Stimulated activated effector memory CD8-positive, alpha-beta T cell treated with anti-CD3 and anti-CD28 coated beads, Interleukin-12 subunit alpha, Interleukin-12 subunit beta, amount 100 ng/mL, for 72 hours (primary cell): ENCODE results near the gene SAMD4B.

Experiments
- ATAC-seq: fragments of 150-1000 bp; cut with Tn5 transposase; 2 replicates; pipeline ENCODE4 v1.10.0; 2021
- DNase-seq, 2 donors: peaks; one replicate each; pipeline ENCODE4 v3.0.0; 2021 to 2022; ENCODE audit warnings: low spot score in 2 of 2
- H3K27ac Mint-ChIP-seq: one replicate; pipeline ENCODE4 v1.8.0; 2022; ENCODE audit warnings: mild to moderate bottlenecking, mixed read lengths
- H3K36me3 Mint-ChIP-seq: one replicate; pipeline ENCODE4 v1.8.0; 2022; ENCODE audit warnings: mild to moderate bottlenecking, mixed read lengths
- H3K4me1 Mint-ChIP-seq: one replicate; pipeline ENCODE4 v1.8.0; 2022; ENCODE audit warnings: mixed read lengths
- H3K4me3 Mint-ChIP-seq: one replicate; pipeline ENCODE4 v1.8.0; 2022; ENCODE audit warnings: mild to moderate bottlenecking, mixed read lengths
- H3K9me3 Mint-ChIP-seq: one replicate; pipeline ENCODE4 v1.8.0; 2022; ENCODE audit warnings: mixed read lengths

The SAMD4B gene, protein sequence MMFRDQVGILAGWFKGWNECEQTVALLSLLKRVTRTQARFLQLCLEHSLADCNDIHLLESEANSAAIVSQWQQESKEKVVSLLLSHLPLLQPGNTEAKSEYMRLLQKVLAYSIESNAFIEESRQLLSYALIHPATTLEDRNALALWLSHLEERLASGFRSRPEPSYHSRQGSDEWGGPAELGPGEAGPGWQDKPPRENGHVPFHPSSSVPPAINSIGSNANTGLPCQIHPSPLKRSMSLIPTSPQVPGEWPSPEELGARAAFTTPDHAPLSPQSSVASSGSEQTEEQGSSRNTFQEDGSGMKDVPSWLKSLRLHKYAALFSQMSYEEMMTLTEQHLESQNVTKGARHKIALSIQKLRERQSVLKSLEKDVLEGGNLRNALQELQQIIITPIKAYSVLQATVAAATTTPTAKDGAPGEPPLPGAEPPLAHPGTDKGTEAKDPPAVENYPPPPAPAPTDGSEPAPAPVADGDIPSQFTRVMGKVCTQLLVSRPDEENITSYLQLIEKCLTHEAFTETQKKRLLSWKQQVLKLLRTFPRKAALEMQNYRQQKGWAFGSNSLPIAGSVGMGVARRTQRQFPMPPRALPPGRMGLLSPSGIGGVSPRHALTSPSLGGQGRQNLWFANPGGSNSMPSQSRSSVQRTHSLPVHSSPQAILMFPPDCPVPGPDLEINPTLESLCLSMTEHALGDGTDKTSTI

DNA sequence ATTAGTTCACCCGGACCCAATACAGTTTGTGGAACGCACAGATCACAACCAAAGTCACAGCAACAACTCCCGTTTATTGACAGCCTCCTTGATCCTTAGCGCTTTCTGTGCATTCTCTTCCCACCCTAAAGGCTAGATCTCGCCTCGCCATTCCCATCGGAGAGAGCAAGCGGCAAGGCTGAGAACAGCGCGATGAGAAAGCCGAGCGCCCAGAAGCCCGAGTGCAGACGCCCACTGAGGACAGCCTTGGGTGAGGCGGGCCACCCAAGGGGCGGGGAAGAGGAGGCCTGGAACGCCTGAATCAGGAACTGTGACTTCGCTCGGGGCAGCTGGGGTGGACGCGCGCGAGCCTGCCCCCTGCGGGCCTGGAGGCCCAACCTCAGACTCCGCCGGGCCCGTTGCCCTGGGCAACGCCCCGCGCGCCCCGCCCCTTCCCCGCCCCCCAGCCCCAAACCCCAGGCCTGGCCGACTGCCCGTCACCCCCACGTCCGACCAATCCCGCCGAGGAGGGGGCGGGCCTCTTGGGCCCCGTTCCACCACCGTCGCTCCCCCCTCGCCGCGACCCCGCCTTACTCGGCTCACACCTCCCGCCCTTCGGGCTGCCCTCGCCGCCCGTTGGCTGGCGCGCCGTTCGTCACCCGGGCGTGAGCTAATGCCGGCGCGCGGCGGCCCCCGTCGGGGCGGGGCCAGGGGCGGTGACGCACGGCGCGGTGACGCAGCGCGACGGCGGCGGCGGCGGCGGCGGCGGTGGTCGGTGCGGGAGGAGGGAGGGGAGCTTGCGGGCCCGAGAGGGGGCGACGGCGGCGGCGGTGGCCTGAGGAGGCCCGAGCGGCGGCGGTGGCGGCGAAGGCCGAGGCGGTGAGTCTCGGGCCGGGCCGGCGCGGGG lies at the start of gene SAMD4B:
TSS of gene SAMD4B (plus strand) at position 703 of the 886 bp plus-strand sequence. CDS start 14,473 bp downstream, outside the sequence.
- Mint-ChIP-seq H3K4me3 (peak within 1 kb of the TSS; percentile 98), H3K9me3 (no peaks in the 10 kb centered on the region), H3K36me3 (peaks cover 18% of the 10 kb centered on the region), H3K4me1 (peaks cover 65% of the 10 kb centered on the region), H3K27ac (peak within 1 kb of the TSS; percentile 96)
- DNase-seq, result peak; percentile 94 to 98
- ATAC-seq, result peak; percentile 92

DNA sequence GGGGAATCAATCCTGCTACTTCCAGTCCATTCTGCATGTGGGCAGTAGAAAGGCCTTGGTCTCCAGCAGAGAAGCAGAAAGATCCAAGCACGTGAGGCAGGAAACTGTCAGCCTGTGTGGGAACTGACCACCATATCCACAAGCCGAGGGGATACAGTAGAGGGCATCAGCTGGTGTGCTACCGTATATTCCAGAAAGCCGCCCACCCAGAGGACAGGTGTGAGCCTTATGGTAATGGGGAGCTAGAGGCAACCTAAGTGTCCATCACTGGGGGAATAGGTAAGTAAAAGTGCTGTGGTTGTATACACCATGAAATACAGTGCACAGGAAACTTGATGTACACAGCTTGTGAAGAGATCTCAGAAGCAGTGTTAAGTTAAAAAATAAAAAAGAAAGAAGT lies 48.8 kb upstream of the SAMD4B start:
- Mint-ChIP-seq H3K4me3 (no peak overlapping the region), H3K4me1 (peaks cover 26% of the 10 kb centered on the region), H3K27ac (no peak overlapping the region), H3K9me3 (no peaks in the 10 kb centered on the region), H3K36me3 (peaks cover 7% of the 10 kb centered on the region)
- ATAC-seq (no peak), DNase-seq (no peak)

DNA sequence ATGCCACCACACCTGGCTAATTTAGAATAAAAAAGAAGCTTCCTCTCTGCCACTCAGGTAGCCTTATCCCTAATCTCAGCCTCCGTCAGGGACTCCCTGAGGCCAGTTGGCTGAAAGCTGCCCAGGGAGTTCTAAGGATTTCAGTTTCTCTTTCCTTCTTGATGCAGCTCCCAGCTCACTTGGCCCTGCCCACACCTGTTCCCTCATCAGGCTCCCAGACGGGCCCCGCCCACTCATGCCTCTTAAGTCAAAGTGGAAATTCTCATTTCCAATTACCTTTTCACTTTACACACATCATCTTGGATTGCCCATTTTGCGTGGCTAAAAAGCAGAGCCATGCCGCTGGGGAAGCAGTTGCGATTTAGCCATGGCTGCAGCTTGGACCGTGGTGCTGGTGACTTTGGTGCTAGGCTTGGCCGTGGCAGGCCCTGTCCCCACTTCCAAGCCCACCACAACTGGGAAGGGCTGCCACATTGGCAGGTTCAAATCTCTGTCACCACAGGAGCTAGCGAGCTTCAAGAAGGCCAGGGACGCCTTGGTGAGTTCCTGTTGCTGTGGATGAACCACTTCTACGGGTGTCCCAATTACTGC lies 46.1 kb upstream of the SAMD4B start, which contains the start of gene IFNL1:
TSS of gene IFNL1 (plus strand) at position 353 of the 591 bp plus-strand sequence. CDS start at position 368, 15 bp downstream.
- H3K4me3 Mint-ChIP-seq, result no peak within 1 kb of the TSS
- peaks cover 41% of the 10 kb centered on the region for H3K4me1 Mint-ChIP-seq
- DNase-seq (no peak), ATAC-seq (no peak)
- H3K36me3 Mint-ChIP-seq, result peaks cover 19% of the 10 kb centered on the region
- H3K27ac Mint-ChIP-seq, result peak within 1 kb of the TSS; percentile 82
- no peaks in the 10 kb centered on the region for H3K9me3 Mint-ChIP-seq

DNA sequence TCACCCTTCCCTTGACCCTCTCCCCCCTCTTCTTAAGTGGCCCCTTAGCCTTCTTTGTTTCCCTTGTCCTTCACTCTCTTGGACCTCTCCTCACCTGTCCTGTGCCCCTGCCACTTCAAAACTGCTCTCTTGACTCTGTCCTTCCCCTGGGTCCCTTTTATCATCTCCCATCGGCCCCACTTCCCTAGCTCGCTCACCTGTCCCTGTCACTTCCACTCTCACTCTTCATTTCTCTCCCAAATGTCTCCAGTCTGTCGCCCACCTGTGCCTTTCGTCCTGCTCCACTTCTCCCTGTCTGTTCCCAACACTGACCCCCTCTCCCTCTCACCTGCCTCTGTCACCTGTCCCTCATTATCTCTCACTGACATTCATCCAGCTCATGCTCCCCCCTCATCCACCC lies 45.3 kb upstream of the SAMD4B start:
- DNase-seq, result no peak
- Mint-ChIP-seq H3K4me3 (no peak overlapping the region), H3K27ac (peak overlapping the region; percentile 82), H3K4me1 (peaks cover 41% of the 10 kb centered on the region), H3K9me3 (no peaks in the 10 kb centered on the region), H3K36me3 (peaks cover 19% of the 10 kb centered on the region)
- ATAC-seq, result no peak

DNA sequence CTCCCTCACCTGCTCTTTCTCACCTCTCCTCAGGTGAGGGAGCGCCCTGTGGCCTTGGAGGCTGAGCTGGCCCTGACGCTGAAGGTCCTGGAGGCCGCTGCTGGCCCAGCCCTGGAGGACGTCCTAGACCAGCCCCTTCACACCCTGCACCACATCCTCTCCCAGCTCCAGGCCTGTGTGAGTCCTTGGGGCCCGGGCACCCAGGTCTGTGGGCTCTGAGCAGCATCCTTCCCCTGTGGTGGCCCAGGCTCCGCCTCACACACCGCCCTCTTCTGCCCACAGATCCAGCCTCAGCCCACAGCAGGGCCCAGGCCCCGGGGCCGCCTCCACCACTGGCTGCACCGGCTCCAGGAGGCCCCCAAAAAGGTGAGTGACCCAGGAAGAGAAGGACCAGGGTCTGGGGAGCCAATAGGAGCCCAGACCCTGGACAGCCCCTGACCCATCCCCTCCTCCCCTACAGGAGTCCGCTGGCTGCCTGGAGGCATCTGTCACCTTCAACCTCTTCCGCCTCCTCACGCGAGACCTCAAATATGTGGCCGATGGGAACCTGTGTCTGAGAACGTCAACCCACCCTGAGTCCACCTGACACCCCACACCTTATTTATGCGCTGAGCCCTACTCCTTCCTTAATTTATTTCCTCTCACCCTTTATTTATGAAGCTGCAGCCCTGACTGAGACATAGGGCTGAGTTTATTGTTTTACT lies 44.1 kb upstream of the SAMD4B start:
- H3K9me3 Mint-ChIP-seq, result no peaks in the 10 kb centered on the region
- H3K36me3 Mint-ChIP-seq, result peaks cover 19% of the 10 kb centered on the region
- H3K27ac Mint-ChIP-seq, result peak overlapping the region; percentile 82
- H3K4me1 Mint-ChIP-seq, result peaks cover 41% of the 10 kb centered on the region
- DNase-seq (peak; percentile 63 to 90), ATAC-seq (peak; percentile 95)
- peak overlapping the region; percentile 72 for H3K4me3 Mint-ChIP-seq

DNA sequence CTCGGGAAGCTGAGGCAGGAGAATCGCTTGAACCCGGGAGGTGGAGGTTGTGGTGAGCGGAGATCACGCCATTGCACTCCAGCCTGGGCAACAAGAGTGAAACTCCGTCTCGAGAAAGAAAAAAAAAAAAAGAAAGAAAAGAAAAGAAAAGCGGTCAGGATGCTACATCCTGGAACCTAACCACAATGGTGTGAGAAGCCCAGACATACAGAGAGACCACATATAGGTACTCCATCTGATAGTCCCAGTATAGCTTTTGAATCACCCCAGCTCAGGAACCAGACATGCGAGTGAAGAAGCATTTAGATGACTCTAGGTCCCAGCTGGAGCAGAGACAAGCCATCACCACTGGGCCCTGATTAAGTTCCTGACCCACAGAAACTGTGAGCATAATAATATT lies 42.8 kb upstream of the SAMD4B start:
- H3K27ac Mint-ChIP-seq, result peak overlapping the region; percentile 82
- peak; percentile 82 for ATAC-seq
- H3K4me3 Mint-ChIP-seq, result peak overlapping the region; percentile 72
- peaks cover 19% of the 10 kb centered on the region for H3K36me3 Mint-ChIP-seq
- DNase-seq, result peak in 1 of 2 donors; percentile 71
- H3K9me3 Mint-ChIP-seq, result no peaks in the 10 kb centered on the region
- peaks cover 41% of the 10 kb centered on the region for H3K4me1 Mint-ChIP-seq

DNA sequence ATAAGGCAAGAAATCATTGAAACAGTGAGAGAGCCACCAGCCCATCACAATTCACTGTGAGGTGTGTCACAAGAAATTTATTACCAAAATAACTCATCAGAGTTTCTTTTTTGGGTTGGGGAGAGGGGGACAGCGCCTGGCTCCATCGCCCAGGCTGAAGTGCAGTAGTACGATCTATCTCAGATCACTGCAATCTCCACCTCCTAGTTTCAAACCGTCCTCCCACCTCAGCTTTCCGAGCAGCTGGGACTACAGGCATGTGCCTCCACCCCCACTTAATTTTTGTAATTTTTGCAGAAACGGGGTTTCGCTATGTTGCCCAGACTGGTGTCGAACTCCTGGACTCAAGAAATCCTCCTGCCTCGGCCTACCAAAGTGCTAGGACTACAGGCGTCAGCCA lies 42.4 kb upstream of the SAMD4B start:
- peak overlapping the region; percentile 82 for H3K27ac Mint-ChIP-seq
- H3K4me3 Mint-ChIP-seq, result peak overlapping the region; percentile 72
- no peak for ATAC-seq
- H3K9me3 Mint-ChIP-seq, result no peaks in the 10 kb centered on the region
- DNase-seq, result no peak
- peaks cover 41% of the 10 kb centered on the region for H3K4me1 Mint-ChIP-seq
- H3K36me3 Mint-ChIP-seq, result peaks cover 19% of the 10 kb centered on the region

DNA sequence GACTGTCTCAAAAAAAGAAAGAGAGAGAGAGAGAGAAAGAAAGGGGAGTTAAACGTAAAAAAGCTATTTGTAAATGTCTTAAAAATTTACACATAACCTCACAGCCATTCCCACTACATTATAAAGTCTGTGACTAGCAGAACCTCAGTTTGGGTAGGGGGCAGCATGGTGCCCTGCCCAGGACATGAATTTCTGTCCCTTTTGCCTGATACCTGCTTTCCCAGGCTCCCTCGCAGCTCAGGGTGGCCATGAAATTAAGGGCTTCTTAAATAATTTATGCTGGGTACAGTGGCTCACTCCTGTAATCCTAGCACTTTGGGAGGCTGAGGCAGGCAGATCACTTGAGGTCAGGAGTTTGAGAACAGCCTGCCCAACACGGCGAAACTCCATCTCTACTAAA lies 41.2 kb upstream of the SAMD4B start:
- Mint-ChIP-seq H3K9me3 (no peaks in the 10 kb centered on the region), H3K4me1 (peaks cover 39% of the 10 kb centered on the region), H3K27ac (no peak overlapping the region), H3K36me3 (peaks cover 20% of the 10 kb centered on the region), H3K4me3 (no peak overlapping the region)
- DNase-seq (no peak), ATAC-seq (no peak)

DNA sequence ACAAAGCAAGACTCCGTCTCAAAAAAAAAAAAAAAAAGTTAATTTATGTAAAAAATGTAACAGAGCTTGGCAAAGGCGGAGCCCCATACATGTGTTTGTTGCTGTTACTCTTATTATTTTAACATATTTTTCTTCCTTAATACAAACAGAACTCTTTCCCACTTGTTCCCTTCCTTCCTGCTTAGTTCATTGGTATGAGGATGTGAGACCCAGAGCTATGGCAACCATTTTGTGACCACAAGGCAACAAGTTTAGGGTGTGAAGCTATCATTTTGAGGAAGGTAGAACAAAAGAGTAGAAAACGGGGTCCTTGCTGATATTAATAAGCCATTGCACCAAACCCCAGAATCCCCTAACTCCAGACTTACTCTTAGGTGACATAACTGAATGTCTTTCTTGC lies 40.7 kb upstream of the SAMD4B start:
- ATAC-seq (no peak), DNase-seq (no peak)
- Mint-ChIP-seq H3K27ac (no peak overlapping the region), H3K36me3 (peaks cover 26% of the 10 kb centered on the region), H3K9me3 (no peaks in the 10 kb centered on the region), H3K4me1 (peaks cover 34% of the 10 kb centered on the region), H3K4me3 (no peak overlapping the region)

DNA sequence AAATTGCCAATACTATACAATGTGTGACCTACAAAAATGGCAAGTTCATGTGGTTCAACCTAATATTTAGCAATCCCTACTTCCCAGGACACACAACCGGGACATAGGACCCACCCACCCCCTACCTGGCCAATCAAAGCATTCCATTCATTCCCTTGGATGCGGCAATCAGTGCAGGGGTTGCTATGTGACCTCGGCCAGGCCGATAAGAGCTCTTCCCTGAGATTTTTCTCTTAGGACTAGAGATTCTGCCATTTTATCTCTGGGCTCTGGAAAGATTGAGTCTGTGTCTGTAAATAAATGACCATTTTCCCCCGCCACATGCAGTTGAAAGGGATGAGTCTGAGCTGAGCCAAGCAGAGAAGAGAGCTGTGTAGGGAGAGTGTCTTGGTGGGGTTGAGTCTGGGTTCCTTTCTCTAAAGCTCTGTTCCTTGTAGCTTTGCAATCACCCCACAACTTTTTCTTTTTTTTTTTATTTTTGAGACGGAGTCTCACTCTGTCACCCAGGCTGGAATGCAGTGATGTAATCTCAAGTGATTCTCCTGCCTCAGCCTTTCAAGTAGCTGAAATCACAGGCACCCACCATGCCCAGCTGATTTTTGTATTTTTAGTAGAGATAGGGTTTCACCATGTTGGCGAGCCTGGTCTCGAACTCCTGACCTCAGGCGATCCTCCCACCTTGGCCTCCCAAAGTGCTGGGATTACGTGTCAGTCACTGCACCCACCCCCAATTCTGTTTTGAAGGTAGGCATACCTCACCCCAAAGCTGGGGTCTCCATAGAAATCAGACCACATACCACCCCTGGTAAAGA lies 38.6 kb upstream of the SAMD4B start:
- no peak overlapping the region for H3K4me3 Mint-ChIP-seq
- ATAC-seq (no peak), DNase-seq (no peak)
- H3K27ac Mint-ChIP-seq, result no peak overlapping the region
- H3K36me3 Mint-ChIP-seq, result peaks cover 21% of the 10 kb centered on the region
- H3K9me3 Mint-ChIP-seq, result no peaks in the 10 kb centered on the region
- peaks cover 19% of the 10 kb centered on the region for H3K4me1 Mint-ChIP-seq

DNA sequence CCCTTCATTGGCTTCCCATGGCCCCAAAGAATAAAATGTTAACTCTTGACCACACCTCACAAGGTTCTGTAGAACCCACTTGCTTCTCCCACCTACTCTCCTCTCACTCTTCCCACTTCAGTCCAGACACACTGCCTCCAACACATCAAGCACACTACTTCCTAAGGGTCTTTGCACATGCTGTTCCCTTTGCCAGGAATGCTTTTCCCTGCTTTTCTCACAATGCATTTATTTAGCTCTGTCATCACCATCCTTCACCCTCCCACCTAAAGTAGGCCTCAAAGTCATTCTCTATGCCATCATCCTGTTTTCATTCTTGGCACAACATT lies 38.1 kb upstream of the SAMD4B start:
- peaks cover 16% of the 10 kb centered on the region for H3K4me1 Mint-ChIP-seq
- ATAC-seq (no peak), DNase-seq (no peak)
- no peak overlapping the region for H3K4me3 Mint-ChIP-seq
- H3K36me3 Mint-ChIP-seq, result peaks cover 16% of the 10 kb centered on the region
- no peak overlapping the region for H3K27ac Mint-ChIP-seq
- no peaks in the 10 kb centered on the region for H3K9me3 Mint-ChIP-seq

DNA sequence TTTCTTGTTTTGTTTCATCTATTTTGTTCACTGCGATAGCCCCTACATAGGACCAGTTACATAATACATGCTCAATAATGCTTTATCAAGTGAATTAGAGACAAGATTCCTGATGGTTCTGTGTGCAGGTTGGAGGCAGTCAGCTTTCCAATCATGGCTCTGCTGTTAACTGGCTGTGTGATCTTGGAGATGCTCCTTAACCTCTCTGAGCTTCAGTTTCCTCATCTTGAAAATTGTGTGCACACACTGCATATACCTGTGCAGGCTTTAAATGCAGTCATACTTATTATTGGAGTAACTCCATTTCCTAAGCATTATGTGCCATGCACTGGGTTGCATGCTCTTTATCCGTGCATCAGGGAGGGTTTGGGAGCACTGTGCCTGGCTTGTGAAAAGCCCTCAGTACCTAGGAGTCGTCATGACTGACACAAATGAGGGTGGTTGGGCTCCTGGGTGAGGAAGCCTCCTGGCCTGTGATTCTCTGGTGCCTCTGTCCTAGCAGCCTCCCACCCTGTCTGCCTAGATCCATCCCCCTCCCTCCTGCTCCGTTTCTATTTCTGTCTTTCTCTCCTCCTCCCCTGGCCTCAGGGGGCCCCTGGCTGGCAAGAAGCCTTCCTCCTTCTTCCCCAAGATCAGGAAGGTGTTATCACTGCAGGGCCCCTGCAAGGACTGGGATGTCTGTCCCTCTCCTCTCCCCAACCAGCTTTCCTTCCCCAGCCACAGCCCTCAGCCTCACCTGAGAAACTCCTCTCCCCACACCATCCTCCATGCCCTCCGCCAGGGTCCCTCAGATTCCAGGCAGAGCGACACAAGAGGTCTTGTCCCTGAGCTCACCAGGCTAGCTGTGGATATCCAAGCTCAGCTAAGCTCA lies 37.3 kb upstream of the SAMD4B start:
- no peak for DNase-seq
- no peak overlapping the region for H3K4me3 Mint-ChIP-seq
- no peaks in the 10 kb centered on the region for H3K9me3 Mint-ChIP-seq
- peaks cover 14% of the 10 kb centered on the region for H3K4me1 Mint-ChIP-seq
- no peak for ATAC-seq
- H3K36me3 Mint-ChIP-seq, result peaks cover 11% of the 10 kb centered on the region
- peak overlapping the region; percentile 46 for H3K27ac Mint-ChIP-seq

DNA sequence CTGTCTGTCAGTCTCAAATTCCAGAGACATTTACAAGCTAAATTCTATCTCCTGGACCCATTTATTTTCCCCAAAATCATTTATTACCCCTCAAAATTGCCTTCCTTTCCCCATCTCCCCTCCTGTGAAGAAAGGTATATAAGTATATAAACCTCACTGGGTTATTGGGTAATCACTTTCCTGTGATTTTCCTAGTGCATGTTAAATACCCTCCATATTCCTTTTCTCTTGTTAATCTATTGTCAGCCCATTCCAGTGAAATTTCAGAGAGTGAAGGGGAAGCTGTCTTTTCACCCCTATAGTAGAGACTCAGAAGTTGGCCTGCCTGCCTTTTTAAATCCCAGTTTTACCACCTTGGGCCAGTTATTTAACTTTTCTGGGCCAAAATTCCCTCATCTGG lies 36.1 kb upstream of the SAMD4B start:
- H3K4me3 Mint-ChIP-seq, result no peak overlapping the region
- no peak overlapping the region for H3K27ac Mint-ChIP-seq
- H3K36me3 Mint-ChIP-seq, result peaks cover 18% of the 10 kb centered on the region
- H3K9me3 Mint-ChIP-seq, result no peaks in the 10 kb centered on the region
- ATAC-seq (no peak), DNase-seq (no peak)
- peaks cover 23% of the 10 kb centered on the region for H3K4me1 Mint-ChIP-seq
